G401 (cell line): Measurements from ENCODE around the gene SH3RF3. TPM values are rescaled to one million over a fixed set of nuclear protein-coding genes. Genes with fewer than 3 reads are reported as not detected.
"Not testable (repeated sequence)": the region's sequence is repeated elsewhere in the genome, so short reads cannot be mapped to it uniquely, and the experiment has no call there.

Source experiments
- DNase-seq: peaks from one replicate; pipeline ENCODE4 v3.0.0-alpha.2; 2015; ENCODE audit warnings: low spot score
- in situ Hi-C: cut with HindIII; loops from 2 replicates; pipeline ENCODE4 v1.10.0; 2016; ENCODE audit warnings: low sequenced_read_pairs, mixed read lengths
- total RNA-seq: library from RNA; depleted of rRNA; stranded (reverse); fragments of >200 nt; shearing (Covaris generic); gene quantifications from 2 replicates; pipeline ENCODE4 v1.2.3, GENCODE V29; 2014

Gene SH3RF3
- total RNA-seq, 1 experiment from 2014 or later: not detected

DNA sequence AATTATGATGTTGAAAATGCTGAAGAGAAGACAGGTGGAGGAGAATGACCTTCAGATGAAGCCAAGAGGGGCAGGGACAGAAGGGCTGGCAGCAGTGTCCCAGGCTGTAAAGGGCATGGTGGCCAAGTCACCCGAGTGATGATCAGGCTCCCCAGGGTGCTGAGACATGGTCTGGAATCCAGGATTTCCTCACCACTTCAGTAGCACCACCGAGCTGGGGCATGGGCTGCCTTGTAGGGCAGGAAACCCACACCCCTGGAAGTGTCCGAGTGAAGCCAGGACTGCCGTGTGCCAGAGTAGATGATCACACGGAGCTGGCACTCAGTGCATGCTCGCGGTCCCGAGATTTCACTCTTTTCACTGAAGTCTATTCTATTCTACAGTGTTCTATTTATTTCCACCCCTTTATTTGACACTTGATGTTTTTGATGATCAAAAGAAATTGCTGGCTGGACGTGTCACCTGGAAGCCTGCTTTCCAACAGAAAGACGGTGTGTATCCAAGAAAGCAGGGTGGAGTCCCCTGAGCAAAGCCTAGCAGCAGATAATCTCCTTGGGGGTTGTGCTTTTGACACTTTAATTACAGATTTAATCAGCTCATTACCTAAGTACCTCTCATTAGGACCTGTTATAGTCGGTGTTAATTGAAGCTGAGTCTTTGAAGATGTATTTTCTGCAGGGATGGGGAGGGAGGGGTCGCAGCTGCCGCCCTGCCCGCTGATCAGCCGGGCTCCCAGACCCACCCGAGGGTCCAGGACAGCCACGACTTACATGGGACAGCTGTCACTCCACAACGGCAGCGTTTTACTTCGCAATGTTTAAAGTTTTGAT lies 392.4 kb downstream of the SH3RF3 start:
- no peak for DNase-seq
- in situ Hi-C loops: no loop called here

DNA sequence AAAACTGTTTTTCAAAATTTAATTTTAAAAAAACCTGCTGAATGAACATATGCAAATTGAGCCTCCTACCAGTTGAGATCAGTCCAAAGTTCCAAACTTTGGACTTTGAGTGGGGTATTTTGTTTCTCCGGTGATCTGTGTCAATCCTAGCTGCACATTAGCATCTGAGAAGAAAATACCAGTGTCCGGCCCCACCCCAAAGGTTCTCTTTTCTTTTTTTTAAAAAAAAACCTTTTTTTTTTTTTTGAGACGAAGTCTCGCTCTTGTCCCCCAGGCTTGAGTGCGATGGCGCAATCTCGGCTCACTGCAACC lies 393.0 kb downstream of the SH3RF3 start:
- in situ Hi-C loops: no loop called here
- no peak for DNase-seq

DNA sequence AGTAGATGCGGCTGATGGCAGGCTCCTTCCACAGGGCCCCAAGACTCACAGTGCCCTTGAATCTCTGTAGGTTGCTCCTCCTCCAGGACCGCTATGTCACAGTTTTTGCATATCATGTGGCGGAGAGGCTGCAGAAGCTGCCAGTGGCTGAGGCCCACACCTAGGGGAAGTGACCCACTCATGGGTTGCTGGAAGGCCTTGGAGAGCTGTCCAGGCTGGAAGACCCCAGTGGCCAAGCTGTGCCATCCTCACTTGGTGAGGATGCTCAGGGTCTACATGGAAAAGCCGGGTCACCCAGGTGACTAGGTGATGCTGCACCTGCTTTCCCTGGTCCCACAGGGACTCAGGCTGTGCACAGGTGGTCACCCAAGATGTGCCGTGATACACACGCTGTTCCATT lies 394.1 kb downstream of the SH3RF3 start:
- no peak for DNase-seq
- in situ Hi-C loops: no loop called here

DNA sequence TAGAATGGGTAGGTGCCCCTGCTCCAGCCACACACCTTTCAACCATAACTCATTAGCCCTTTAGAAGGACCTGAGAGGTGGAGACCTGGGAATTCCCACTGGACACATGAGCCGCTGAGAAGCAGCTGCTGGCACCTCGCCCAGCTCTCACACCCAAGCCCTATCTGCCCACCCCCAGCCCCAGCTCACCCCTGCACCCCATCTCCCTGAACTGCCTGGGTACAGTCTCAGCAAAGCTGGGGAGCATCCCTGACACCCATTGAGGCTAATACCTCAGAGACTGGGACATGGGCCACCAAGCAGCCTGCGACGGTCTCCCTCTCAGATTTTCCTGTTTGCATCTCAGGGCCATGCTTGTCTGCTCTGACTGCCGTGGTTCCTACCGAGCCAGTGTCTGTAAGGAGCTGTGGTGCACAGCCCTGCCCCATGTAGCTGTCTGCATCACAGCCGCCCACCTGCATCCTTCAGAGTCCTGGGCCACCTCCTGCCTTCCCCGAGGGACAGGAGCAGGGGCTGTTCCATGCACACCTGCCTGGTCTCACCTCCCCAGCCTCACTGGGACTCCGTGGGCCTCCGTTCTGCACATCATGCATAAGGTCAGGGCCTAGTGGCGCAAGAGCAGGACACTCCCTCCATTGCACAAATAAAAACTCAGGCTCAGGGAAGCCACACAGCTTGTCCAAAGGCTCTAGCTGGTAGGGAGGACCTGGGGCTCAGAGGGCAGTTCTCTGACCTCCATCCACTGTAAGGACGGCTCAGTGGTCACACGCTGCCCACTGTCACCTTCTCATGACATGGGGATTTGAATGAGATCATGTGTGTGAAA lies 394.7 kb downstream of the SH3RF3 start:
- DNase-seq: no peak
- in situ Hi-C loops: no loop called here

DNA sequence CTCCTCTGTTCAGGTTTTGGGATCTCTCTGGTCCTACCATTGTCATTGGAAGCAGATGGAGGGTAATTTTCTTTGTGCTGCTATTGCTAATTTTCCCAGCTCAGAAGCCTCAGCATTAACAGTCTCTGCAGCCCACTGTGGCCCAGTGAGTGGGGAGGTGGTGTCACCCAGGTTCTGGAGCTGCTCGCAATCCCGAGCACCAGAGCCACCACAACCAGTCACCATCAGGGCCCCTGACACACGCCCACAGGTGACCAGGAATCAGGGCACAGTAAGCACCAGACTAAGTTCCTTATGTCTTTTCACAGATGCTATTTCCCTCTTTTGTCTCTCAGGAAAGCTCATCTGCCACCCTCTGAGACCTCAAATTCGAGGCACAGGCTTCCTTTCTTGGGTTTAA lies 396.8 kb downstream of the SH3RF3 start:
- DNase-seq: peak; percentile 53
- in situ Hi-C loops: no loop called here

DNA sequence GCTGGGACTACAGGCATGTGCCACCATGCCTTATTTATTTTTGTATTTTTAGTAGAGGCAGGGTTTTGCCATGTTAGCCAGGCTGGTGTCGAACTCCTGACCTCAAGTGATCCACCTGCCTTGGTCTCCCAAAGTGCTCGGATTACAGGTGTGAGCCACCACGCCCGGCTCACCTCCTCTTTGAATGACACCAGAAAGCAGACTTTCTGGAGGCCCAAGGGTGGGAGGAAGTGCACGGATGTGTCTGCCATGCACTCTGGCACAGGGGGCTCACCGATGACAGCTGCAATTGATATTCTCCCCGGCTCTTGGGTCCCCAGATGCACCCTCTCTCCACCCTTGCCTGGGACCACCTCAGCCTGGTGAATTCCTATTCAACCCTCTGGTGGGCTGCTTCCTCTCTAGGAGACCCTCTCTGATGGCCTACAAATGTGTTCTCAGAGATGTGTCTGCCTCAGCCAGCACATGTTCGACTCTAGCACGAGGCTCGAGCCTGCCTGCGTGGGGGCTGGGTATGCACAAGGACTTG lies 397.5 kb downstream of the SH3RF3 start:
- DNase-seq: no peak
- in situ Hi-C loops: no loop called here

DNA sequence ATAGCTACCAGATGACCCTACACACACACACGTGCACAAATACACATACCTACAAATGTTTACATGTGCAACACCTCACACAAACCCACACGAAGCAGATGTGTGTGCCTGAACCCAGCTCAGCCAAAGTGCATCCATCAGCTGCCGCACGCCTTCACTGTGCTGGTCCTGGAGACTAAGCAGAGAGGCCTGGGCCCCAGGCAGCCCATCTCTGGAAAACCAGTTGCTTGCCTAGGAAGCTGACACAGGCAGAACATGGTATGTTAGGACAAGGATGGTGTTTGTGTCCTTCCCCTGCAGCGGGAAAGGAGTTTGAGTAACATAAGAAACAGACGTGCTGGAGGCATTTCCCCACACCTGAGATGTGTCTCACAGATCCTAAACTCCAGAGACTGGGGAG lies 398.1 kb downstream of the SH3RF3 start:
- in situ Hi-C loops: no loop called here
- no peak for DNase-seq

DNA sequence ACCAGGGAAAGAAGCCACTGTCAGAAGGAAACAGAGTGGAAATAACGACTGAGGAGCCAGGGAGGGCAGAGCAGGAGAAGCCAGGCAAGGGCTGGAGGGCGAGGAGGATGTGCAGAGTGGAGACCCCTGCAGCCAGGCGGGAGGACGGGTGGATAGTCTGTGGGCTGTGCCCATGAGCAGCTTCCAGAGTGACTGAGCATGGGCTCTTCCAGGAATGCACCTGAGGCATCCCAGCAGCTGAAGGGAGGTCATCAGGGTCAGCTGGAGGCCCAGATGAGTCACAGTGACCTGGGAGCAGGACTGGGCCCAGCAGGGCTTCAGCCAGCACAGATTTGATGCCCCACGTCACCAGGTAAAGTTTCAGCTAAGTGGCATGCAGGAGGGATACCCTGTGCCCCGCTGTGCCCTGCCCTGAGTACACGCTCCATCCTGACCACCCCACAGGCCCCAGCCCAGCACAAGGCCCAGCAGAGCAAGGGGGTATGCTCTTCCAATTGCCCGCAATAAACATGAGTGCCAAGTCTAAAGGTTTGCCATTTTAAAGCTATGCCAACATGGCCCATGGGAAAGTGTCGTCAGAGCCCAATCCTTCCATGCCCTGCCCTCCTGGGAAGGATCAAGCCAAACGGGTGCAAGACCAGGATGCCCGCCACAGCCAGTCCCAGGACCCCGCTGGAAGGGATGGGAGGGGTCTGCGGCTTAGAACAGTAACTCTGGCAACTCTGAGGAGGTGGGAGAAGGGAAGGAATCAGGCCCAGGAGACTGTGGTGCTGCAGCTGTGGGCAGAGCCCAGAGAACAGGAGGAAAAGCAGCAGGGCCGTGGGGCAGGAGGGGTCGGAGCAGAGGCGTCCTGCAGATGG lies 399.1 kb downstream of the SH3RF3 start:
- DNase-seq: no peak
- in situ Hi-C loops: no loop called here

DNA sequence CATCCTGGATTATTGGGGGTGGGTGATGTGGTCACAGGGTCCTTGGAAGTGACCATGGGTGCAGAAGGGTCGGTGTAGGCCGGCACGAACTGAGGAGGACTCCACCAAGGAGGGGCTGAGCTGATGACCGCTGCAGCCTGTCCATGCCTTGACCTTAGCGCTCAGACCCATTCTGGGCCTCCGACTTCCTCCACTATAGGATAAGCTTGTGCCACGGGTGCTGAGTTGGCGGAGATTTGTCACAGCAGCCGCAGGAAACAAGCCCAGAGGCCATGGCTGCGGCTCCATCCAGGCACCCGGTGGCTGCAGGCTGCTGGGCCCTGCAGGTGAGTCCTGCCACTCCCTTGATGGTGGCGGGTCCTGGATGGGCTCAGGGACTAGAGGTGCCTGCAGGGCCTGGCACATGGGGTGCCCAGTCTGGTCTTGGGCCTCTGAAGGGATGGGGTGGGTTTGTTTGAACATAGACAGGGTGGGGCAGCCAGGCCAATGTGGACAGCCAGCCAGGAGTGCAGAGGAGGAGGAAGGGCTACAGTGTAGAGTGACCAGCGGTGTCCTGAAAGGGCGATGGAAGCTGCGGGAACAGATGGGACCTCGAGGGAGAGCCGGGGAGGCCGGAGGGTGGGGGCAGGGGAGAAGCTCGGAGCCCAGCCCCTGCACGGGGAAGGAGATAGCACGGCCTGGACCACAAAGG lies 400.0 kb downstream of the SH3RF3 start:
- in situ Hi-C loops: no loop called here
- DNase-seq: no peak

DNA sequence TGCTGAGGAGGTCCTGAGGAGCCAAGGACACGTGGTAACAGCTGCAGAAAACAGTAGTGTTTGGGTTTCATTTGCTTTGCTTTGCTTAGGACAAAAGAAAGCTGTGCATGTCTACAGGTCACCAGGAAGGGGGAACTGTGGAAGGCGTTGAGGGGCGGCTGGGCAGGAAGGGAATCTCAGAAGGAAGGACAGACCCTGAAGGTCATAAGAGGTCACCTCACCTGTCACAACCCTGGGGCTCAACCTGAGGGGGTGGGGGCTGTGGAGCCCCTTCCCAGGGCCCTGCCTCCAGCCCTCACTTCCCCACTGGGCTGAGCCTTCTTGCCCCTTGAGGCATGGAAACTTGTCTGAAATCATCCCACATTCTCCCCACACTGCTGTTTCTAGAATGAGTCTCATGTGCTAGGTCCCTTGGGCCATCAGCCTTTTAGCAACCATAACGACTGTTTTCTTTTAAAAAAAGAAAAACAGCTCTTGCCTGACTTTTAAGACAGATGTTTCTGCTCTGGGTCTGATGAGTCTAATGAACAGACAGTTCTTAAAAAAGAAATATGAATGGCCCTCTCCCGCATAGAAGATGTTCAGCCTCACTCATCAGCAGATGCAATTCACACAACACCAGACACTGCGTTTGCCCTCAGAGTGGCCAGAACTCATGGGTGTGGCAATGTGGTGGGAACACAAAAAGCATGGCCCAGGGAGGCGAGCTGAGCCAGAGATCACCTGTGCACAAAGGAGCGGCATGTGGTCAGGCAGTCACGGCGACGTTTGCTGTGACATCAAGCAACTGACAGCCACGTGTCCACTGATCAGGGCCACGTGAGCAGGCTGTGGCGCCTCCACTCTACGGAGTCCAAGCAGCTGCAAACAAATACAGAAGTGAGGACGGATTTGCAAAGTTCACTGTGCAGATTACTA lies 400.8 kb downstream of the SH3RF3 start:
- in situ Hi-C loops: no loop called here
- DNase-seq: no peak

DNA sequence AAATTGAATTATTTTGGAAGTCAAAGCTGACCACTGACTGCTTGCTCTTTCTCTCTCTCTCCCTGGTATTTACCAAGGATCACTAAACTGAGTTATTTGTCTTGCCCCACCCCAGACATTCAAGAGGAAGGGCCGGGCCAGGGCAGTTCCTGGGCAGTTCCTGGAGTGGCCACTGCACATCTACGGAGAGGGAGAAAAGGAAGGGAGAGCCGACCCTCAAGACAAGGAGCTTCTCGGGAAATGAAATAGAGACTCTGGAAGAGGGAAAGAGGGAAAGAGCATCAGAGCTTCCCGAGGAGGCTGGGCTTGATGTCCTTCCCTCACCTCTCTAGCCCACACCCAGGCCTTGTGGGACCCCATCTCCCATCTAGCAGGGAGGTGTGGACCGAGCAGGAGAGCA lies 401.7 kb downstream of the SH3RF3 start:
- in situ Hi-C loops: no loop called here
- no peak for DNase-seq

DNA sequence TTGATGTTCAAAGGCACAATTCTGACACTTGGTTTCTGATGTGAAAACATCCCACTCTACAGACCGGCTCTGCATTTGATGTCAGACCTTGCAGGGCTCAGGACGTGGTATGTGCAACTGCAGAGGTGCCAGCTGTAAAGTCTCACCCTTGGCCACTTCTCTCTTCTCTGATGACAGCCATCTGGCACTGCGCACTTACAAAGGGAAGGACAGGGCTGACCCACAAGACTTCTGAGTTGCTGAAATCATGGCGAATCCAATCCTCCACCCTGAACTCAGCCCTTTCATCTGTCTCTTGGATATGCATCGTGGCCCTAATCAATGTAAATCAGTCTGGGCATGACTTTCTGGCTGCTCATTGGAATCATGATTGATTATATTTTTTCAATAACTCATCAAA lies 402.2 kb downstream of the SH3RF3 start:
- in situ Hi-C loops: no loop called here
- no peak for DNase-seq

DNA sequence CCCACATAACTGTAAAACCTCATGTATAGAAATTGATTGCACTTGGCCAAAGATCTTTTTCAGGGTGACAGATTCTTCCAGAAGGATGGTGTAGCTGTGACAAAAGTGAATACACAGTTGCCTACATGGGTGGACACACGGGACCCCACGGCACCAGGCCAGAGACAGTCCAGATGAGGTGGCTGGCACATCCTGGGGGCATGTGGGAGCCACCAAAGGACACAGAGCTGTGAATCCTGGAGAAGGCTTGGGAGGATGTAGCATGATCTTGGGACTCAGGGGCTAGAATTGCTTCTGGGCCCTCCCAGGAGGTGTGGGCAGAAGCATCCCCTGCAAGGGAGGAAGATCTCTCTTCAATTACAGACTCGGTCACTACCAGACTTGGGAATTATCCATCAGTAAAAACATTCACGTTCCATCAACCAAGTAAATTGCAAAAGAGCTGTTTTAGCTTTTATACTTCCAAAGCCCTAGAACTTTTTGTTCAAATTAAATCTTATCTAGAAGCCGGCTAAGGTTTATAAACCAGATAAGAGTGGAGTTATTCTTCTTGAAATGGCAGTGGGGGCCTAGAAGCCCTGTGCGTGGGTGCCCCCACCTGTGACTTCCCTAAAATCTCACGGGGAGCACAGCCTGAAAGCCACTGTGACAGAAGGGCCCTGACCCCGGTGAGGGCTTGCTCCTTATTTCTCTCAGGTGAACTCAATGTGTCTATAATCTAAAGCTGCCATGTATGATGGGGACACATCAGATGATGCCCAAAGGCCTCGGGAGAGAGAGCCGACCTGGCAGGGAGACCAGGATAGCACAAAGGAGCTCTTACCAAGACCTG lies 403.1 kb downstream of the SH3RF3 start:
- no peak for DNase-seq
- in situ Hi-C loops: no loop called here

DNA sequence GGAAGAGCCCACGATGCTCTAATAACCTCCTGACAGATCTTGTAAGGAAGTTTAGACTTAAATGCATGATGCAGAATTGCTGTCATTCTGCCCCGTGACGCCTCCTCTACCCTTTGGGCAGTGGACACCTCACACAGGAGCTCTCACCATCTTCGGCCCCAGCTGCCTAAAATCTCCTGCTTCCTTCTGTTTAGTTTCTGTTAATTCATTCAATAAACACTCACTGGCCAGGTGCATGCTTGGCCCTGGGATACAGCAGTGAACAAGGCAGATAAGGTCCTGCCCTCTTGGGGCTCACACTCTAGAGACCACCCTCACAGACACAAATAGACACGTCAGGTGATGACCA lies 403.7 kb downstream of the SH3RF3 start:
- in situ Hi-C loops: no loop called here
- no peak for DNase-seq

DNA sequence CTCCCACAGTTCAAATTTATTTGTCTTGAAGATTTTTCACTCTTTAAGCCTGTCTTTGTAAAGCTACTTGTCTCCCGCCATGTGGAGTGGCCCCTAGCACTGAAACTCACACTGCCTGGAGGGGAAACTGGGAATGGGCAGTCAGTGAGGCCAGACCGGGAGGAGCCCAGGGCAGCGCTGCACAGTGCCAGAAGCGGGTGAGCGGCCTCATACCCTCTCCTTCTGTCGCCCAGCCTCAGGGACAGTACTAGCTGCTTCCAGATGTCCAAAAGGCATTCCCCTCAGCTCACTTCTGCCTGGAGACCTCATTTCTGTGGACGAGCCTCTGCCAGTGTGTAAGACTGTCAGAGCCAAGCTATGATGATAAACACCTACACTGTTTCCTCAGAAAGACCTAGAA lies 404.8 kb downstream of the SH3RF3 start:
- in situ Hi-C loops: no loop called here
- no peak for DNase-seq

DNA sequence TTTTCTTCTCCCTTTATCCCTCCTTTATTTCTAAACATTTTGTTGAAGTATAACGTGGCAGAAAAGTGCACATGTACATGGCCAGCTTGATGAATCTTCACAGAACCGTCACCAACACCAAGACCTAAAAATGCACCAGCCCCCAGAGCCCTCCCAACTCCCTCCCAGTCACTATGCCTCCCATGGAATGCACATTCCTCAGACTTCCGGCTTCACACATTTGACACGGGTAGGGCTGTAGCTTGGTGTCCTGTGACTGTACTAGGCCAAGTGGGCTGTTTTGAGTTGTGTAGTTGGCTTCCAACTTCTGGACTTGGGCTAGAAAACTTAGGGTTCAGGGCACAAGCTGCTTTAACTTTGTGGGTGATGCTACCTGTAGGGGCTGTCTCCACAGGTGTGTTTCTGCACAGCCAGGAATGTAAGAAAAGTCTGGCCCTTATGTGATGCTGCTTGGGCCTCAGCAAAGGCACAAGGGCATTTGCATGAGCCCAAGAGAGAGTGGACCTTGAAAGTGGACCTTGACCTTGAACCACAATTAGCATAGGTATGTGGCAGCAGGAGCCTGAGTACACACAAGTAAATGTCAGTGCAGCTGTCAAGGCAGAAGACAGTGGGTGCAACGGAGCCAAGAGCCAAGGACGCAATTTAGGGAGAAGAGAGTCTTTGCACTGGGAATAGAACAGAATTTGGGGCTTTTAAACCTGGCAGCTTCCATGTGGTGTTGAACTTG lies 406.4 kb downstream of the SH3RF3 start:
- in situ Hi-C loops: no loop called here
- DNase-seq: no peak

DNA sequence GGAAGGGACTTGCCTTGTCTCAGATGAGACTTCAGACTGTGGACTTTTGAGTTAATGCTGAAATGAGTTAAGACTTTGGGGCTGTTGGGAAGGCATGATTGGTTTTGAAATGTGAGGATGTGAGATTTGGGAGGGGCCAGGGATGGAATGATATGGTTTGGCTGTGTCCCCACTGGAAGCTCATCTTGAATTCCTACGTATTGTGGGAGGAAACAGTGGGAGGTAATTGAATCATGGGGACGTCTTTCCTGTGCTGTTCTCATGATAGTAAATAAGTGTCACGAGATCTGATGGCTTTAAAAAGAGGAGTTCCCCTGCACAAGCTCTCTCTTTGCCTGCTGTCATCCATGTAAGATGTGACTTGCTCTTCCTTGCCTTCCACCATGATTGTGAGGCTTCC lies 407.6 kb downstream of the SH3RF3 start:
- not testable (repeated sequence) for DNase-seq

More for the DNA sequence above, 407.6 kb downstream of the SH3RF3 start:
- in situ Hi-C loops: not testable (repeated sequence)
